Measurements from ENCODE around the gene U2AF2.
A peak's percentile ranks its signal among the peaks of the same experiment; 100 is the strongest.

Gene U2AF2

GRCh38 chr19:55644191-55644833 lies 10.5 kb upstream of the U2AF2 start:
- no peak for DNase-seq

- no peak for DNase-seq
These were observed 9.9 kb upstream of the U2AF2 start for GRCh38 chr19:55644842-55645511.

DNA sequence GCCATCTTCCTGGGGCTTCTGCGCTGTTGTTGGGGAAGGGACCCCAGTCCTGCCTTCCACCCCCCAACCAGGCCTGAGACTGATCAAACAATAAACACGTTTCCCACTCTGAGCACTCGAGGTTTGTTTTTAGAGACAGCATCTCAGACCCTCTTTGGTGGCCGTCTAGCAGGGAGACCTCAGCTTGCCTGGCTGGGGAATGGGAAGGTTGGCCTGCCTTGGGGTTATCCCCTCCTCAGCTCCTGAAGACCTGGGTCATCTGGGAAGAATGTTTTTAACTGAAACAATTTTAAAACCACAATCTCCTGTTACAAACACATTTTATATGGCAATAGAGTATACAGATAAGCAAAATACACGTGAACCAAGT lies 9.3 kb upstream of the U2AF2 start:
- no peak for DNase-seq

- DNase-seq, result no peak
These were observed 7.7 kb upstream of the U2AF2 start for GRCh38 chr19:55646889-55647731.

DNA sequence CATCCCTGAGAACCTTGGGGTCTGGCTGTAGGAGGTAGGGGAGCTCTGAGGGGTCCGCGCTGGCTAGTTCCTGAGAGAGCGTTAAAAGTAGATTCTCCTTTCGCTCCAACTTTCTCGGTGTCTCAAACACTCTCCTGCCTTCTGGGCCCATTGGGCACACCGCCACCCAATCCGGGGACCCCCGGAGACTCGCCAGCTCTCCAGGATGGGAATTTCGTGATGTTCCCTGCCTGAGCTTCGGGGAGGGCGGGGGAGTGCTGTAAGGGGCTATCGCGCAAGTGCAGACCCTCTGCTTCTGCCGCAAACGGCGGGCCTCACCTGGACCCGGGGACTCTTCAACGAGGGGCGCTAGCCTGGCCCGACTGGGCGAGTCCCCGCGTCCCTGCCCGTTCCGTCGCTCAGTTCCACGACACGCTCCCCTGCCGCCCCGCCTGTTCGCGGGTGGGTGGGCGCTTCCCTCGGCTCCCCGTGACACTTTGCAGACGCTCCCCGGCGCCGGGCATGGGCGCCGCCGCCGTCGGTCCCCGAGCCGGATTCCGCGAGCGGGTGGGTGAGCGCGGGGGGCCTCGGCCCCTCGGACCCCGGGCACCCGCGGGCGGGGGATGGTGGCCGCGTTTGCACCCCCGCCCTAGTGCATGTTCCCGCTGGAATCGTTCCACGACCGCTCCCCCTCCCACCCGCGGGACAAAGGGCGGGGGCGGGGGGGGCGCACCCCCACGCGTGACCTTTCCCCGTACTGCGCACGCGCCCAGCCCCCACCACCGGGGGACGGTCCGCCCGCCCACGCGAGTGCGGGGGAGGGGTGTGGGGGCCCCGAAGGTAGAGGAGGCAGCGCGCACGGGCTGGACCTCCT lies 6.9 kb upstream of the U2AF2 start, which contains the start of gene CCDC106:
CCDC106 (plus strand) TSS at position 481 of the 853 bp plus-strand sequence. CDS start 835 bp downstream, outside the sequence.
- peak; percentile 40 for DNase-seq

DNA sequence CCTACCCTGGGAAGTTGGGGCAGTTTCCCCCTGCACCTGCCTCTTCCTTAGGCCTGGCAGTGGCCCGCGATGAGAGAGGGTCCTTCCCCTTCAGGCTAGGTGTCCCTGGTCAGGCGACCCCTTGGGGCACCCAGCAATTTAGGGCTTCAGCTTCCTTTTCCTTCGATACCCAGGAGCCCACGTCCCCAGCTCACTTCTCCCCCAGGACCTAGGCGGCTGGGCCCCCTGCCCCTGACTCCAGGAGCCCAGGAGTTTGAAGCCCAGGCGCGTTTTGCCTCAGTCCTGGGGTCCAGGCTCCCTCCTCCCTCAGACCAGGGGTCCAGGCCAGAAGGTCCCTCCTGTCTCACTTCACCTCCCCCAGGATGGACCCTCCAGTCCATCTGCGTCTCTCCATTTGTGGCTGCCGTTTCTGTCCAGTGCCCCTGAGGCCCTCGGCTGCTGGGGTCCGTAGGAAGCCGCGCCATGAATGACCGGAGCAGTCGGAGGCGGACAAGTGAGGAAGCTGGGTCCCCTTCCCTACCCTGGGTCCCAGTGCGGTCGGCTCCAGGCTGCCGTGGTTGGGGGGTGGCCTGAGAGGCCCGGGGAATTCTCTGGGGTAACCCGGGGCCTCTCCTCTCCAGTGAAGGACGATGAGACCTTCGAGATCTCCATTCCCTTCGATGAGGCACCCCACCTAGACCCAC lies 6.1 kb upstream of the U2AF2 start:
- DNase-seq, result no peak

- no peak for DNase-seq
These were observed 5.3 kb upstream of the U2AF2 start for GRCh38 chr19:55649268-55650125.

DNA sequence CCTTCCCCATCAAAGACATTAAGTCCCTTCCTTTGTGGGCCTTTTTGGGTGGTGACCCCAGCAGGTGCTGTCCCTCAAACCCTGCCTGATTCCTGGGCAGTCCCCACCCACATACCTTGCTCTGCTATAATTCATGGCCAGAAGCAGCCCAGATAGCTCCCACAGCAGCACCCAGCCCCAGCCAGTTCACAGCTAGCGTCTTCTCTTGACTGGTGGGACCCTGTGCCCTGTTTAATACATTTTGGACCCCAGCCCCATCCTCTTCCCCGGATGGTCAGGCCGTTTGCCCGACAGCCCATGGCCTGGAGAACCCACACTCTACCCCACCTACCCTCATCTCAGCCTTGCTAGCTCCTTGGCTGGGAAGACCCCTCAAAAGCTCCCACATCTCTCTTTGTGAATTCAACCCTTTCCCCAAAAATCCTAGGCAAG lies 4.7 kb upstream of the U2AF2 start:
- no peak for DNase-seq

GRCh38 chr19:55650602-55651230 lies 4.1 kb upstream of the U2AF2 start:
- DNase-seq, result no peak

DNA sequence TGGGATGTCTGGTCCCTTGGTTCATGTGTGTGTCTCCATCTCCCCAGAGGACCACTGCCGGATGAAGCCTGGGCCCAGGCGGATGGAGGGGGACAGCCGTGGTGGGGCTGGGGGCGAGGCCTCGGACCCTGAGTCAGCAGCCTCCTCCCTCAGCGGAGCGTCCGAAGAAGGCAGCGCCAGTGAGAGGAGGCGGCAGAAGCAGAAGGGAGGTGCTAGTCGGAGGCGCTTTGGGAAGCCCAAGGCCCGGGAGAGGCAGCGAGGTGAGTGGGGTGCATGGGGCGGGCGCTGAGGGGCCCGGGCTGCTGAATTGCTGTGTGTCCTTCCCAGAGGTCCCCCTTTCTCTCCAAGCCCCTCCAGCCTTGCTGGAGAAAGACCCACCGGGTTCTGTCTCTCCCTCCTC lies 3.6 kb upstream of the U2AF2 start:
- no peak for DNase-seq

DNA sequence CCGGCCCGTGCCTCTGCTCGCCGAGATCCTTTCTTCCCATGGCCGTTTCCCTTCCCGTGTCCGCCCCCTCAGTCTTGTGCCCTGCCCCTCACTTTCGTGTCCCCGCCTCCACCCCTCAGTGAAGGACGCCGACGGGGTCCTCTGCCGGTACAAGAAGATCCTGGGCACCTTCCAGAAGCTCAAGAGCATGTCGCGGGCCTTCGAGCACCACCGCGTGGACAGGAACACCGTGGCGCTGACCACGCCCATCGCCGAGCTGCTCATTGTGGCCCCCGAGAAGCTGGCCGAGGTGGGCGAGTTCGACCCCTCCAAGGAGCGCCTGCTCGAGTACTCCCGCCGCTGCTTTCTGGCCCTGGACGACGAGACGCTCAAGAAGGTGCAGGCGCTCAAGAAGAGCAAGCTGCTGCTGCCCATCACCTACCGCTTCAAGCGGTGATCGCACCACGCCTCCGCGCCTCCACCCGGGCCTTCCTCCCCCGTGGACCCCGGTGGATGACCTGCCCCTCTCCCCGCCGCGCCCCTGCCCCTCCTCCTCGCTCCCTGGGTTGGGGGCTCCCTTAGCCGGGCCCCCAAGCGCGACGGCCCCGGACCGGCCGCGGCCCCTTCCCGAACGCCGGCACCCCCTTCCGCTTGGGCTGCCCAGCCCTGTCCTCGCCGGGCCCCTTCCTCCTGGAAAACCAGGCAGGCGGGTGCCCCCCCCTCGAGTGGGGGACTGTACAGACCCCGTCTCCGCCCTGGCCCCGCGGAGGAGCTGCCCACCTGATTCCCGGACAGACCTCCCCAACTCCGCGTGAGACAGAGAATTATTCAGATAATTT lies 2.3 kb upstream of the U2AF2 start:
- no peak for DNase-seq

DNA sequence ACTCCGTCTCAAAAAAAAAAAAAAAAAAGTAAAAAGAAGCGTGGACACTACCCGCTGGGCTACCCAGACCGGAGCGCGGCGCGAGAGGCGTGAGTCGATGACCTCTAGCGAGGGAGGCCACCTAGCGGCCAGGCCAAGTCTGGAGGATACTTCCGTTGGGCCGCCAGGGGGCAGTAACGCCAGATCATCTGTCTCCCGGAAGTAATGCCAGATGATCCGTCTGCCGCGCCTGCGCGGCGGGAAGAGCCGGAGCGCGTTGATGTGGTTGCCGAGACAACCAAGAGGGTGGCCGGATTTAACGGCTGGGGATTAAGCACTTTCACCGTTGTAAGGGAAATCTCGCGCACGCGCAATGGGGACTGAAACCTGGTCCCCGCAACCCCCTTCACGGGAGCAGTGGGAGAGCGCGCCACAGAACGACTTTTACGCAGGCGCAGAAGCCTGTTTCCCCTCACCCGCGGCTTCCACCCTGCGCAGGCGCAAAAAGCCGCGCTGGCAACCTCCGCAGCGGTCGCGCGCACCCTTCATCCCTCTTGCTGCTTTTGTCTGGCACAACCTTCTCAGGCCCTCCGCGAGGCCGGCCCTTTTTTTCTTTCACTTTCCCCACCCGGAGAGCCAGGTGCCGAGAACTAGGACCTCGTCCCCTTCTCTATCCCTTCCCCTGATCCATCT lies 1.0 kb upstream of the U2AF2 start:
- peak; percentile 99 for DNase-seq

DNA sequence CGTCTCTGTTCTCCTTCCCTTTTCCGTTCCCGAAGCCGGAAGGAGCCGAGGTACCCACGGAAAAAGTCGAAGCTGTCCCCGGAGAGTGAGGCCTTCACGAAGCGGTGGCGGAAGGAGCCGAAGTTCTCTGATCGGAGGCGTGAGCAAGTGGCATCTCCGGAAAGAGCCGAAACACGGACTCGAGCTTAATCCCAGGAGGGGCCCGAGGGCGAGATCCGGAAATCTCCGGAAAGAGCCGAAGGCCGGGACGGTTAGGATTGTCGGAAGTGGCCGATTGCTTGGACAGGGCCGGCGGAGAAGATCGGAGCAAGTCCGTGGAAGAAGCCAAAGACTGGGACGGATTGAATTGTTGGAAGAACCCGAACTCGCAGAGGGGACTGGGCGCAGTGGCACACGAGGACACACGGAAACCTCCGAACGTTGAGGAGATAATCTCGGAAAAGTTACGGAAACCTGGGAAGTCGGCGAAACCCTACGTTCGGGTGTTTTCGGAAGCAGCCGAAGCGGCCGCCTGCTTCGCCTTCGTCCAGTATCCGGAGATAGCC lies 440 bp upstream of the U2AF2 start:
- peak; percentile 98 for DNase-seq

- no peak for DNase-seq
These were observed 809 bp downstream of the U2AF2 start for GRCh38 chr19:55655648-55656040.

- DNase-seq, result no peak
These were observed 1.7 kb downstream of the U2AF2 start for GRCh38 chr19:55656552-55656951.

- no peak for DNase-seq
These were observed 2.3 kb downstream of the U2AF2 start for GRCh38 chr19:55656988-55657747.

DNA sequence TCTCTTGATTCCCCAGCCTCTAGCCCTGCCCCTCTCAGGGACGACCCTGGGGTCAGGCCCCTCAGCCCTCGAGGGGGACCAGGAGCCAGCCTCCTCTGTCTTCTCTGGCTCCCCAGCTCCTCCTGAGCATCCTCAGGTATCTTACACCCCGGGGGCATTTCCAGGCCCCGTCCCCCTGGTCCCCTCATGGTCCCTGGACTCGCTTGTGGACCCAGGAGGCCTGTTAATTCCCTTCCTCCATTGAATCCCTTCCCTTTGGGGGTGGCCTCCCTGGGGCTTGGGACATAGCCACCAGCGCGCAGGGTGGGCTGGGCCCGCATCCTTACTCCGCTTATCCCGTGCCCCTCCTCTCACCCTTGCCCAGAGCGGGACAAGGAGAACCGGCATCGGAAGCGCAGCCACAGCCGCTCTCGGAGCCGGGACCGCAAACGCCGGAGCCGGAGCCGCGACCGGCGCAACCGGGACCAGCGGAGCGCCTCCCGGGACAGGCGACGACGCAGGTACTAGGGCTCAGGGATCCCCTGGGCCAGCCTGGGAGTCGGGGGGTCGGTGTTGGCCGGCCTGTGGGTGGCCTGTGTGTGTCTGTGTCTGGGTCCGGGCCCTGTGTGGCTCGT lies 4.1 kb downstream of the U2AF2 start:
- DNase-seq, result no peak

DNA sequence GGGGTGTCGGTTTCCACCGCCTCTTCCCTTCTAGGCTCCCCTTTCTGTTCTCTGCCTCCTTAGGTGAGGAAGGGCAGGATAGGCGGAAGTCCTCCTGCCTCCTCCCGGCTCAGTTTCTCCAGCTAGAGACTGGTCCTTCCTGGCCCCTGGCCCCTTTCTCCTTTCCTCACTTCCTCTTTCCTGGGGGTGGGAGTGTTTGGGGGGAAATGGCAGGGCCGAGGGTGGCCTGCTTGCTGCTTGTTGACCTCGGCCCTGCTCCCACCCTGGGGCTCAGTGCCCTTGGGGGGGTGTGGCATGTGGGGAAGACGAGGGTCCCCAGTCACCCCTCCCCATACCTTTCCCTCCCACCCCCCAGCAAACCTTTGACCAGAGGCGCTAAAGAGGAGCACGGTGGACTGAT lies 5.0 kb downstream of the U2AF2 start:
- DNase-seq, result no peak

Data from activated CD4-positive, alpha-beta T cell treated with anti-CD3 and anti-CD28 coated beads, Interleukin-2, amount 50 U/mL, for 1 hour (primary cell).